HG03439 (cell line): ENCODE measurements around the gene DYNC1LI1.
A peak's percentile ranks its signal among the peaks of the same experiment; 100 is the strongest.
"Not testable (repeated sequence)": the region's sequence is repeated elsewhere in the genome, so short reads cannot be mapped to it uniquely, and the experiment has no call there.

Experiments
- ATAC-seq: cut with Tn5 transposase; IDR thresholded peaks from one replicate; pipeline ENCODE4 v1.9.1; 2021; ENCODE audit warnings: mild to moderate bottlenecking, moderate library complexity; ENCODE audit not compliant: unreplicated experiment

Gene DYNC1LI1

GRCh38 chr3:32584660-32585059 is 14.0 kb upstream of the DYNC1LI1 start:
- no peak for ATAC-seq

DNA sequence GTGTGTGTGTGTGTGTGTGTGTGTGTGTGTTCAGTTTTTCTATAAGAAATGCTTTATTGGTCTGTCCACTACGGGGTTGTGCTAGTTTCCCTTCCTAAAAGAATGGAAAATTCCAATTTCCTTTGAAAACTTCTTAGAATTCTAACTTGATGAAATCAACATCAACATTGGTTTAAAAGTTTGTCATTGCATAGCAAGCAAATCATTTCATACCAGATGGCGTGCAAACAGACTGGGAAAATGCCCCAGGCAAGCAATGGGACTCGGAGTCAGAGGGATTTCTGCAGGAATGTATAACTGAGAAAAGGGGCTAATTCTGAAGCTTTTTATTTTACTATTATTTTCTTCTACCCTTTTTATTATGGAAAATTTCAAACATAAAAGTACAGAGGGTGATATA is 13.1 kb upstream of the DYNC1LI1 start:
- no peak for ATAC-seq

- ATAC-seq, result not testable (repeated sequence)
Measured at GRCh38 chr3:32578669-32579068, 8.0 kb upstream of the DYNC1LI1 start.

GRCh38 chr3:32577581-32578556 is 7.2 kb upstream of the DYNC1LI1 start:
- ATAC-seq, result peak; percentile 81

- no peak for ATAC-seq
Measured at GRCh38 chr3:32577174-32577573, 6.5 kb upstream of the DYNC1LI1 start.

GRCh38 chr3:32575451-32576113 is 4.9 kb upstream of the DYNC1LI1 start:
- ATAC-seq, result no peak

DNA sequence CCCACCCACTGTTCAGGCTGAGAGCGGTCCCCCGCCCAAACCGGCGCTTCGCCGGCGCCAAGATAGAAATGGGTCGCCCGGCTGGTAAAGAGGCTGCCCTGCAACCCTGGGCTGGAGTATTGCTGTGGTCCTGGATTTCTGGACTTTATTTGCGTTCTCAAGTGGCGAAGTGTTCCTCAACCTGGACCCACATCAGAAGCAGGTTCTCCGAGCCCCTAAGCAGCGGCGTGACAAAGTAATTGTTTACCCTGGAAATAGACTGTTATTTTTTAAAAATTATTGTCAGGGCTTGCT is 481 bp upstream of the DYNC1LI1 start:
- no peak for ATAC-seq

GRCh38 chr3:32569540-32570420 is 878 bp downstream of the DYNC1LI1 start:
- ATAC-seq, result peak; percentile 51

- no peak for ATAC-seq
Measured at GRCh38 chr3:32568953-32569352, 1.7 kb downstream of the DYNC1LI1 start.

- ATAC-seq, result no peak
Measured at GRCh38 chr3:32564195-32564594, 6.5 kb downstream of the DYNC1LI1 start.

- ATAC-seq, result no peak
Measured at GRCh38 chr3:32562640-32563039, 8.0 kb downstream of the DYNC1LI1 start.

DNA sequence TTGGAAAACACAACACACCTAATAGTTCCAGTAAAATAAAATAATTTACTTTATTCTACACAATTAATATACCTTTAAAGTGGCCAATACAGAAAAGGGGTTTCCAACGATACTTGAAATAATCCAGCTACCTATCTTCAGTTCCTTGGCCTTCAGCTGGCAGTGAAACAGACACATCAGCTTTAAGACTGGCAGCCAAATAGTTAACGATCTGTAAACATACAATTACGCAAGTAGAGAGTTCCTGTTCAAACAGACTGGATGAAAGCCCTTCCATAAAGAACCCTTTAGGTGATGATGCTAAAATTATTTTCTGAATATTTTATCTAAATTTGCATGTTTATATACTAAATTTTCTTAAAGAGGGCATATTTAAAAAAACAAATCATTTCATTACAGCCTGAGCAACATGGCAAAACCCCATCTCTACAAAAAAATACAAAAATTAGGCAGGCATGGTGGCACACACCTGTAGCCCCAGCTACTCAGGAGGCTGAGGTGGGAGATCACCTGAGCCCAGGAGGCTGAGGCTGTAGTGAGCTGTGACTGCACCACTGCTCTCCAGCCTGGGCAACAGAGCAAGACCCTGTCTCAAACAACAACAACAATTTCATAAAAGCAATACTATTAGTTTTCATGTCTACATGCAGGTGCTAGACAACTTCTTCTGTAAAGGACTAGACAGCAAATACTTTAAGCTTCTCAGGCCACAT is 12.9 kb downstream of the DYNC1LI1 start:
- no peak for ATAC-seq

- ATAC-seq, result no peak
Measured at GRCh38 chr3:32556332-32556731, 14.3 kb downstream of the DYNC1LI1 start.

DNA sequence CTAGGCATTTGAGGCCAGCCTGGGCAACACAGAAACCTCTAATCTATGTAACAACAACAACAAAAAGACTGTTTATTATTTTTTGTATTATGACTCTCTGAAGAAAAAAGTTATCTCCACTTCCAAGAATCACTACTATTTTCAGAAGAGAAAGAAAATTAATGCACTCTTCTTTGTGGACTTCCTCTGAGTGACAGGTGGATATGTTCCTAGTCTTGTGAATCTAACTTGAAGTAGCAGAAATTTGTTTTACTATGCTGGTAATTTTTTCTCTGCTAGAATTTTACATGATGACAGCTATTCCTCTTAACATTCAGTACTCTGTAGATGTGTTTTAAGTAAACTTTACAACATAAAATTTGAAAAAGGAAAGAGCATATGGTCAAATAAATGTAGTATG is 16.7 kb downstream of the DYNC1LI1 start:
- no peak for ATAC-seq

DNA sequence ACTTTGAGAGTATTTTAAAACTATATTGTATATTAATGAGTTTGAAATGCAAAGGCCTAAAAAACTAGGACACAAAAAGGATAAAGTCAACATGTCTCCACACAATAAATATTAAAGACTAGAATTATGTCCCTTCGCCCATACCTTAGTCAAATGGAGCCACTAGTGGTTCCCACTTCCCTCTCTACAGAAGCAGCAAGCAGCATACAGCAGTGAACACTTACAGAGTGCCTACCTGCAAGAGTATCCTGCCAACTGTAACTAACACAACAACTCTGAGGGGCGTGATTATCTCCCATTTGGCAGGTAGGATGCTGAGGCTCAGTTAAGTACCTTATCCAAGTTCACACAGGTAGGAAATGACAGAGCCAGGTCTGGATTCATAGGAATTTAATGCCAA is 17.2 kb downstream of the DYNC1LI1 start:
- ATAC-seq, result no peak

DNA sequence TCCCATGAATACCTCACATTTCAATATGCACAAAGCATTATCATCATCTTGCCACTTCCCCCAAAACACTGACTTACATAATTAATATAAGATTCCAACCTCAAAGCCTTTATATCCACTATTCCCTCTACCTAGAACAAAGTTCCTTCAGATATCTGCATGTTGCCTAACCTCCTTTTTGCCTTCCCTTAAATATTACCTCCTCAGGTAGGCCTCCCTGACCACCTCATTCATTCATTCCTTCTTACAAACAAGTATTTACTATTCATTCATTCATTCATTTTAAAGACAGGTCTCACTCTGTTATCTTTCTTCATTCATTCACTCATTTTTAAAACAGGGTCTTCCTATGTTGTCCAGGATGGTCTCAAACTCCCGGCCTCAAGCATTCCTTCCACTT is 18.6 kb downstream of the DYNC1LI1 start:
- ATAC-seq, result no peak

DNA sequence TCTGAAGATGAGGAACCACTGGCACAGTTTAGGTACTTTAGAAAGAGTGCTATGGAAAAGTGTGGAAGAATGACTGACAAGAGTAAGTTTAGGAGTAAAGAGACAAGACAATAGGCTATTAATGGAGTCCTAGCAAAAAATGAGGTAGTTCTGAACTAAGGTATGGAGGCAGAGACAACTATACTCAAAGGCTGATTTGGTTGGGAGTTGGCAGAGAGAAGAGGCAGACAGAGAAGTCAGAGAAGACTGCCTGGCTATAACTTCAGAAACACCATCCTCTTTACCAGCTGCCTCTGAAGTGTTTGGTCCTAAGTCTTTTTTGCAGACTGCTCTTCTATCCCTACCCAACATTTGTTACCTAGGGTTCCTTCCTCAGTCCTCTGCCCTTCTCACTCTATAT is 19.2 kb downstream of the DYNC1LI1 start:
- ATAC-seq, result no peak

- ATAC-seq, result no peak
Measured at GRCh38 chr3:32551087-32551486, 19.6 kb downstream of the DYNC1LI1 start.

DNA sequence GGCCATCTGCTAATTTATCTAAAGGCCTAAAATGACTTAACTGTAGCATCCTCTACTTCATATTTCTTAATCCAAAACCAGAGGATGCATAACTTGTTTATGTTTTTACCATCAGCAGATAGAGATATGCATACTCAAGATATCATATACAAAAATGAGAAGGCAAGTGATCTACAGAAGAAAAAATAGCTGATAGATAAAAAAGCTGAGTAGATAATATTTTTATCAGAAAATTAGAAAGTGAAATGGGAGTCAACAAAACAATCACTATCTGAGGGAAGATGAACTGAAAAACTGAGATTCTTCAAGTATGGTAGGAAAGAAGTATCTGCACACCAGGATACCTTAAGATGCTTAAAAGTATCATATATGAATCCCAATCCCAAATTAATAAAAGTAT is 25.4 kb downstream of the DYNC1LI1 start:
- no peak for ATAC-seq

GRCh38 chr3:32544894-32545293 is 25.8 kb downstream of the DYNC1LI1 start:
- ATAC-seq, result no peak

DNA sequence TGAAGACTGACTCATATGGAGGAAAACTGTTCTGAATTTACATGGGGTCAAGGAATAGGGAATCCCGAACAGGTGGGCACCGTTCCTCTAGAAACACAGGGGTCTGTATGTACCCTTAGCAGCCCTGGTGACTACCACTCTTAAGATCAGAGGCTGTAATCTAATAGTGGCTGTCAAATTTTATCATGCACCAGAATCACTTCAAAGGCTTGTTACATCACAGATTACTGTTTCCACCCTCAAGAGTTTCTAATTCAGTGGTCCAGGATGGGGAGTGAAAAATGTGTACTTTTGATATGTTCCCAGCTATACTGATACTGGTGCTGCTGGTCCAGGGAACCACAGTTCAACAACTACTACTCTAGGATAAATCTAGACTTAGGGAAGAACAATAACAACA is 27.9 kb downstream of the DYNC1LI1 start:
- no peak for ATAC-seq
